HG02852 (cell line): Measurements from ENCODE around the gene CDIPT.

Experiments
- ATAC-seq: cut with Tn5 transposase; IDR thresholded peaks from one replicate; pipeline ENCODE4 v1.9.1; 2021; ENCODE audit warnings: mild to moderate bottlenecking, moderate library complexity; ENCODE audit not compliant: unreplicated experiment

Gene CDIPT

GRCh38 chr16:29860218-29860617 is 2.8 kb downstream of the CDIPT start:
- ATAC-seq = no peak

- no peak for ATAC-seq
These were observed 4.1 kb downstream of the CDIPT start for GRCh38 chr16:29858974-29859373.

- ATAC-seq = no peak
These were observed 4.7 kb downstream of the CDIPT start for GRCh38 chr16:29858149-29858849.

- ATAC-seq = no peak
These were observed 5.8 kb downstream of the CDIPT start for GRCh38 chr16:29857133-29857760.

GRCh38 chr16:29854520-29855100 is 8.4 kb downstream of the CDIPT start:
- ATAC-seq = no peak

GRCh38 chr16:29852654-29853053 is 10.4 kb downstream of the CDIPT start:
- ATAC-seq = no peak

- no peak for ATAC-seq
These were observed 12.0 kb downstream of the CDIPT start for GRCh38 chr16:29850998-29851397.

- no peak for ATAC-seq
These were observed 13.5 kb downstream of the CDIPT start for GRCh38 chr16:29849505-29849904.

GRCh38 chr16:29848420-29849297 is 14.4 kb downstream of the CDIPT start:
- ATAC-seq = no peak

GRCh38 chr16:29845656-29846055 is 17.4 kb downstream of the CDIPT start:
- no peak for ATAC-seq

- ATAC-seq = no peak
These were observed 18.3 kb downstream of the CDIPT start for GRCh38 chr16:29844575-29845331.

- no peak for ATAC-seq
These were observed 19.1 kb downstream of the CDIPT start for GRCh38 chr16:29843931-29844330.

GRCh38 chr16:29842732-29843346 is 20.2 kb downstream of the CDIPT start:
- no peak for ATAC-seq

- no peak for ATAC-seq
These were observed 21.4 kb downstream of the CDIPT start for GRCh38 chr16:29841631-29842030.

- no peak for ATAC-seq
These were observed 22.8 kb downstream of the CDIPT start for GRCh38 chr16:29840240-29840639.

- no peak for ATAC-seq
These were observed 23.2 kb downstream of the CDIPT start for GRCh38 chr16:29839822-29840221.

- ATAC-seq = no peak
These were observed 25.2 kb downstream of the CDIPT start for GRCh38 chr16:29837841-29838240.

GRCh38 chr16:29836623-29837022 is 26.4 kb downstream of the CDIPT start:
- ATAC-seq = no peak

GRCh38 chr16:29835926-29836325 is 27.1 kb downstream of the CDIPT start:
- no peak for ATAC-seq

- ATAC-seq = no peak
These were observed 28.9 kb downstream of the CDIPT start for GRCh38 chr16:29834079-29834478.
